Upper lobe of right lung (tissue), 1 donor: ENCODE results near the gene GPR157. TPM values are rescaled to one million over a fixed set of nuclear protein-coding genes. Genes with fewer than 3 reads are reported as not detected.

ENCODE experiments used
- ATAC-seq: fragments of 200-7000 bp; cut with Tn5 transposase; one replicate; pipeline ENCODE4 v1.9.1; 2020; ENCODE audit warnings: mild to moderate bottlenecking, moderate library complexity
- DNase-seq: peaks from one replicate; pipeline ENCODE4 v3.0.0-alpha.2; 2020
- H3K27ac ChIP-seq: fragments of 200-600 bp; one replicate; pipeline ENCODE4 v1.8.0; 2022
- H3K27me3 ChIP-seq: fragments of 200-600 bp; one replicate; pipeline ENCODE4 v1.8.0; 2022; ENCODE audit warnings: mild to moderate bottlenecking
- H3K36me3 ChIP-seq: fragments of 200-600 bp; one replicate; pipeline ENCODE4 v1.8.0; 2022
- H3K4me1 ChIP-seq: fragments of 200-600 bp; one replicate; pipeline ENCODE4 v1.8.0; 2022
- H3K4me3 ChIP-seq: fragments of 200-600 bp; one replicate; pipeline ENCODE4 v1.8.0; 2022; ENCODE audit warnings: mild to moderate bottlenecking
- H3K9me3 ChIP-seq: fragments of 200-600 bp; one replicate; pipeline ENCODE4 v1.8.0; 2022
- intact Hi-C: fragments of 100-400 bp; cut with DNase I; formaldehyde crosslinking; loops from one replicate; pipeline ENCODE4 v1.11.0; 2022
- total RNA-seq: library from RNA; stranded (reverse); fragmentation: NEBNext Ultra II Directional; extraction: Animal tissue kit (Norgen Biotek cat#: 25700); gene quantifications from one replicate; pipeline ENCODE4 v1.2.1, GENCODE V29; 2021
- TF ChIP-seq, protein P1 (sequence below): fragments of 200-600 bp; IDR thresholded peaks from one replicate; pipeline ENCODE4 v1.8.0; 2022; ENCODE audit warnings: antibody characterized with exemption
- donor health status: DM: no; HTN: yes; CAD: no; lungs with severe emphysema.

Gene GPR157
- total RNA-seq, 1 donor from 2014 or later = 19.0 TPM

DNA sequence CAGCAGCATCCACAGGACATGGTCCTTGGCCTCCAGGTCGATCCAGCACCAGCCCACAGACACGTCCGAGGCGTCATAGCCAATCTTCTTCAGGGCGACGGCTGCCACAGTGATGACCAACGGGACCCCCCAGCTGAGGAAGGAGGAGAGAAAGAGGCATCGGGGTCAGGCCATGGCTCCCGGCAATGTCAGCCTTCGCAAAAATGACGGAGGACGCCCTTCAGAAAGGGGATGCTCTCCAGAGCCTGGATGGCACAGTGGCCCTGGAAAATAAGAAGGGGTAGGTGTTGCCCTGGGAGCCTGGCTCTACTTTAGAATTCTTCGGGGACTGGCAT is 17.6 kb downstream of the GPR157 start:
- Histone ChIP-seq H3K36me3 (peaks cover 6% of the 10 kb centered on the region), H3K4me1 (peaks cover 3% of the 10 kb centered on the region), H3K27ac (no peak overlapping the region), H3K9me3 (no peaks in the 10 kb centered on the region), H3K27me3 (no peaks in the 10 kb centered on the region), H3K4me3 (no peak overlapping the region)
- intact Hi-C loops = no loop called here
- DNase-seq (no peak), ATAC-seq (no peak)
- TF ChIP-seq, protein P1, sequence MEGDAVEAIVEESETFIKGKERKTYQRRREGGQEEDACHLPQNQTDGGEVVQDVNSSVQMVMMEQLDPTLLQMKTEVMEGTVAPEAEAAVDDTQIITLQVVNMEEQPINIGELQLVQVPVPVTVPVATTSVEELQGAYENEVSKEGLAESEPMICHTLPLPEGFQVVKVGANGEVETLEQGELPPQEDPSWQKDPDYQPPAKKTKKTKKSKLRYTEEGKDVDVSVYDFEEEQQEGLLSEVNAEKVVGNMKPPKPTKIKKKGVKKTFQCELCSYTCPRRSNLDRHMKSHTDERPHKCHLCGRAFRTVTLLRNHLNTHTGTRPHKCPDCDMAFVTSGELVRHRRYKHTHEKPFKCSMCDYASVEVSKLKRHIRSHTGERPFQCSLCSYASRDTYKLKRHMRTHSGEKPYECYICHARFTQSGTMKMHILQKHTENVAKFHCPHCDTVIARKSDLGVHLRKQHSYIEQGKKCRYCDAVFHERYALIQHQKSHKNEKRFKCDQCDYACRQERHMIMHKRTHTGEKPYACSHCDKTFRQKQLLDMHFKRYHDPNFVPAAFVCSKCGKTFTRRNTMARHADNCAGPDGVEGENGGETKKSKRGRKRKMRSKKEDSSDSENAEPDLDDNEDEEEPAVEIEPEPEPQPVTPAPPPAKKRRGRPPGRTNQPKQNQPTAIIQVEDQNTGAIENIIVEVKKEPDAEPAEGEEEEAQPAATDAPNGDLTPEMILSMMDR = no peak

DNA sequence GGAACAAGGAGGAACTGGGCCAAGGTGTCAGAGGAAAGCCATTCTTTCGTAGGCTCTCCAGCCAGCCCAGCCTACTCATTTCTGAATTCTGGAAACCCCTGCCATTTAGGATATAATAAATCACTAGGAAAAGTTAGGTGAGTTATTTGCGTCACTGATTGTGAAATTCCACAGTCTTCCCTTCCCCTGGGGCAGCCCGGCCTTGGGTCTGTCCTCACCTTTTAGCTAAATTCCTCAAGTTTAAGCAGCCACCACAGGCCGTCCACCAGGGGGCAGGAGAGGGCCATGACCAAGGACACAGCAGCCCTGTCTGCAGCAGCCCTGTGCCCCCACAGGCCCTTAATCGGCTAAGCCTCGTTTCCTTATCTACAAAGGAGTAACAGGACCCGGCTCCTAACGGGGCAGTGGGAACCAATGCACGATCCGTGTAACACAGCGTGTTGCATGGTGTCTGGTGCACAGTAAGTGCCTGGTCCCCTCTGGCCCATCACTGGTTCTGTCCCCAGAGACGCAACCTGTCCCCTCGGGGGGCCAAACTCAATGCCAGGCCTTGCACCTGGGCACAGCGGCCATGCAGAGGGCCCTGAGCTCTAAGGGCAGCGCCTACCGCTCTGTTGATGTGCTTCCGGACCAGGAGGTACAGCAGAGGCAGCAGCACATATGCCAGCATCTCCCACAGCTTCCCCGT is 18.1 kb downstream of the GPR157 start:
- peak; percentile 95 for DNase-seq
- peak; percentile 96 for ATAC-seq
- intact Hi-C loops = no loop called here
- Histone ChIP-seq H3K9me3 (no peaks in the 10 kb centered on the region), H3K27me3 (no peaks in the 10 kb centered on the region), H3K4me3 (no peak overlapping the region), H3K27ac (no peak overlapping the region), H3K4me1 (peaks cover 3% of the 10 kb centered on the region), H3K36me3 (peaks cover 6% of the 10 kb centered on the region)
- TF ChIP-seq, protein P1 = peak; percentile 96

DNA sequence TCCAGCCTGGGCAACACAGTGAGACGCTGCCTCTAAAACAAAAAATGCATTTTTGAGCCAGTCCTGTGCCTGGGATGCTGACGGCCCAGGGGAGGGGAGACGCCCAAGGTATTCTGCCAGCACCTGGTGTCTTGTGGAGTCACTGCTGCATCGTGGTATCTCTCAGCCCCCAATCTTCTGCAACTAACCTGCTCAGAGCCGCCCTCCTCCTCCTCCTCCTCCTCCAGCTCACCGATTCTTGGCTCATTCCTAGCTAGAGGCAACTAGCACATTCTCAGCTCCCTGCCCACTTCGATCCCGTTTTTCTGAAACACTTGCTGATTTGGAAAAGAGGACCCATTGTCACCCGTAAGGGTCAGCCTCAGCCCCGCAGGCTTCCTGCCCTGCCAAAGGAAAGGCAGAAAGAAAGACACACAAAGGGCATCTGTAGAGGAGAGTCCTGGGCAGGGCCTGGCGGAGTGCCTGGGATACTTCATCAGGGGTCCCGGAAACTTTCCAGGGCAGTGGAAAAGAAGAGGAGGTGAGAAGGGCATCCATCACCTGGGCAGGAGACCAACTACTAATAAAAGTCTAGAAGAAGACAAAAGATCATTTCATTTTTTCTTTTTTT is 20.7 kb downstream of the GPR157 start:
- DNase-seq (peak; percentile 53), ATAC-seq (no peak)
- Histone ChIP-seq H3K36me3 (peaks cover 20% of the 10 kb centered on the region), H3K27ac (no peak overlapping the region), H3K9me3 (no peaks in the 10 kb centered on the region), H3K27me3 (no peaks in the 10 kb centered on the region), H3K4me1 (peaks cover 3% of the 10 kb centered on the region), H3K4me3 (no peak overlapping the region)
- TF ChIP-seq, protein P1 = no peak
- intact Hi-C loops = loop anchor here (5.0 kb wide), 1 partner anchor 89 kb away; no protein-coding TSS in a partner anchor

DNA sequence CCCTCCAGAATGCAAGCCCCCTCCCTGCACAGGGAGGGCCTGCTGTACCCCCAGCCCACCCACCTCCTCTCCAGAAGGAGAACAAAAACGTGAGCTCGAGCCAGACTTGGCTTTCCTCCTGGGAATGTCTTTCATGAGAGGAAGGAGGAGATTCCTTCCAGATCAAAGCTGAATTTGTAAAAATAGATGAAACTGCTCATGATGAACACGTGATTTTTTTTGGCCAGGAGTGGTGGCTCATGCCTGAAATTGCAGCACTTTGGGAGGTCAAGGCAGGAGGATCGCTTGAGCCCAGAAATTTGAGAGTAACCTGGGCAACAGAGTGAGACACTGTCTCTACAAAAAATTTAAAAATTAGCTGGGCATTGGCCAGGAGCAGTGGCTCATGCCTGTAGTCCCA is 21.8 kb downstream of the GPR157 start:
- no peaks in the 10 kb centered on the region for H3K9me3 ChIP-seq
- ATAC-seq (no peak), DNase-seq (no peak)
- H3K4me1 ChIP-seq = peaks cover 3% of the 10 kb centered on the region
- no peak overlapping the region for H3K27ac ChIP-seq
- H3K27me3 ChIP-seq = no peaks in the 10 kb centered on the region
- no peak overlapping the region for H3K4me3 ChIP-seq
- H3K36me3 ChIP-seq = peaks cover 28% of the 10 kb centered on the region
- intact Hi-C loops = loop anchor here (5.0 kb wide), 1 partner anchor 90 kb away; no protein-coding TSS in a partner anchor
- TF ChIP-seq, protein P1 = no peak

DNA sequence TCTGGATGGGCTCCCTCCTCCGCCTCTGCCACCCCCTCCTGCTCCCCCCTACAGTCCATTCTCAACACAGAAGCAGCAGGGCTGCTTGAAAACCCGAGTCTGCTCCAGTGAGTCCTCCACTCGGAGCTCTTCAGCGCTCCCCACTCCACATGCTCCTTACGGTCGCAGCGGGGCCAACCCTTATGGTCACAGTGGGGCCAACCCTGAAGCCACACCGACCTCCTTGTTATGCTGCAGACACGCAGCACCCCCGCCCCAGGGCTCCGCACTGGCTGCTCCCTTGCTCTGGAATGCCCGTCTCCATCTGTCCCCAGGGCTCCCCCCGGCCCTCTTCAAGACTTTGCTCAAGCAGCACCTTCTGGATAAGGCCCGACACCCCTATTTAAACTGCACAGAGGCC is 22.6 kb downstream of the GPR157 start:
- TF ChIP-seq, protein P1 = no peak
- Histone ChIP-seq H3K9me3 (no peaks in the 10 kb centered on the region), H3K27me3 (no peaks in the 10 kb centered on the region), H3K36me3 (peaks cover 28% of the 10 kb centered on the region), H3K27ac (no peak overlapping the region), H3K4me1 (peaks cover 3% of the 10 kb centered on the region), H3K4me3 (no peak overlapping the region)
- intact Hi-C loops = loop anchor here (5.0 kb wide), 1 partner anchor 91 kb away; no protein-coding TSS in a partner anchor
- ATAC-seq (no peak), DNase-seq (no peak)
